HG02981 (cell line): ENCODE results near the gene TEX13C.
A peak's percentile ranks its signal among the peaks of the same experiment; 100 is the strongest.
"Not testable (repeated sequence)": the region's sequence is repeated elsewhere in the genome, so short reads cannot be mapped to it uniquely, and the experiment has no call there.

Experiments
- ATAC-seq: cut with Tn5 transposase; IDR thresholded peaks from one replicate; pipeline ENCODE4 v1.9.1; 2021; ENCODE audit warnings: mild to moderate bottlenecking, moderate library complexity; ENCODE audit not compliant: unreplicated experiment

Gene TEX13C

DNA sequence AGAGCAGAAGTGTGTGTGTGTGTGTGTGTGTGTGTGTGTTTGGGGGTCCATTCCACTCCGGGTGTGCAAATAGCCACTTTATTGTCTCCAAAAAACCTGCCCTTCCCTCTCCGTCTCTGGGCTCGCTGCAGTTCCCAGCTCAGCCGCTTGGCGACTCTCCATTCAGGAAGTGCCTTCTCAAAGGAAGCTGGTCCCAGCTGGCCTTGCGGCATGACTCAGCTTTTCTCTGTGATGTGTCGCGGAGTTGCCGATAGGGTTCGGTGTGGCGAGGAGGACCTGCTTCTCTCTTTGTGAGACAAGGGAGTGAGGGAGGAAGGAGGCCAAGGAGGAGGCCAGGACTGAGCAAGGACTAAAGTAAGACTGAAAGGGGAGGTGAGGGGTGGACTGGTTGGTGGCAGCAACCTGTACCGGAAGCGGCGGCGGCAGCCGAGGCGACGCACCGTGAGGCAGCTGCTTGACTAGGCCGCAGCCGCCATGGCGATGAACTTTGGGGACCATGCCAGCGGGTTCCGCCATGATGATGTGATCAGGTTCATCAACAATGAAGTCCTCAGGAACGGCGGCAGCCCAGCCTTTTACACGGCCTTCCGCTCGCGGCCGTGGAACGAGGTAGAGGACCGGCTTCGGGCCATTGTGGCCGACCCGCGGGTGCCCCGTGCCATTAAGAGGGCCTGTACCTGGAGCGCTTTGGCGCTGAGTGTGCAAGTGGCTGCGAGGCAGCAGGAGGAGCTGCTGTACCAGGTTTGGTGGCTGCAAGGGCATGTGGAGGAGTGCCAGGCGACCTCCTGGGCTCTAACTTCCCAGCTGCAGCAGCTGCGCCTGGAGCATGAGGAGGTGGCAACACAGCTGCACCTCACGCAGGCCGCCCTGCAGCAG is at the start of gene TEX13C:
Gene TEX13C (plus strand): TSS at position 226 of the 876 bp plus-strand sequence. CDS start 249 bp downstream, at position 475.
- ATAC-seq, result no peak

DNA sequence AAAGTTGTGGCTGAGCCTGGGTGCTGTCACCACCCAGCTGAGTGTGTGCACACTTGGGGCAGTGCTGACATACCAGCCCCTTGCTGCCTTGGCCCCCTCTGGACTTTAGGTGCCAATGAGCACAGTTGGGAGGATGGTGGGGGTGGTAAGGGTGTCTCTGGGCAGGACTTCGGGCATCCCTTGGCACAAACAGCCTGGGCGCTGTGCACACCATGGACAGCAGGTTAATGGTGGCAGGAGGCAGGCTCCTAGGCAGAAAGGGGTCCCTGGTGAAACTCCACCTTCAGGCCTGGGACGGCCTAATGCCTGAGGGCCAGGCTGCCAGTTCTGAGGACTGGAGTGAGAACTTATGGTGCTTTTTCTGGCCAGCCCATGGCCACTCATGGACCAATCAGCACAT is 32.4 kb upstream of the TEX13C start:
- no peak for ATAC-seq

DNA sequence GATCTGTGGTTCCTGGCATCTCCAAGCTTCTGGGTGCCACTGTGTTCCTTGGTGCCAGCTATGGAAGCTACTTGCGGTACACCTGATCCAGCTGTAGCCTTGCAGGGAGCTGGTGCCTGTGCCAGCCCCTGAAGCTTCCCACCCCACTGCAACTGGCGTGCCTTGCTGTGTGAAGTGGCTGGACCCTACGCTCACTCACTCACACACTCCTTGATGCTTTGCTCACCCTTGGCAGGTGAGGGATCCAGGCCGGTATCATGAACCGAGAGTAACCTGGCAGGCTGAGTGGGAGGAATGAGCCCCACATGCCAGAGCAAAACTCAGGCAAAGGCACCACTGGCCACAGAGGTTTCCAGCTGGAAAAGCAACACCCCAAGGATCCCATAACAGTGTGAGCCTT is 31.3 kb upstream of the TEX13C start:
- no peak for ATAC-seq

DNA sequence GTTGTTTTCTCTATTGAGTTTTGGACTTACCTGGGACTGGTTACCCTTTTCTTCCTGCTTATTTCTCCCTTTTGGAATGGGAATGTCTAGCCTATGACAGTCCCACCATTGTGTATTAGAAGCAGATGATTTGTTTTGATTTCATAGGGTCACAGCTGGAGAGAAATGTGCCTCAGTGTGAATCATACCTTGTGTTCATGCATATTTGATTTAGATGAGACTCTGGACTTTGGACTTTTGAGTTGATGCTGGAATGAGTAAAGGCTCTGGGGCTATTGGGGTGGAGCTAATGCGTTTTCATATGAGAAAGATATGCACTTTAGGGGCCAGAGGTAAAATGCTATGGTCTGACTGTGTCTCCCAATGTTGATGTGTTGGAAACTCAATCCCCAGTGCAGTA is 30.5 kb upstream of the TEX13C start:
- no peak for ATAC-seq

DNA sequence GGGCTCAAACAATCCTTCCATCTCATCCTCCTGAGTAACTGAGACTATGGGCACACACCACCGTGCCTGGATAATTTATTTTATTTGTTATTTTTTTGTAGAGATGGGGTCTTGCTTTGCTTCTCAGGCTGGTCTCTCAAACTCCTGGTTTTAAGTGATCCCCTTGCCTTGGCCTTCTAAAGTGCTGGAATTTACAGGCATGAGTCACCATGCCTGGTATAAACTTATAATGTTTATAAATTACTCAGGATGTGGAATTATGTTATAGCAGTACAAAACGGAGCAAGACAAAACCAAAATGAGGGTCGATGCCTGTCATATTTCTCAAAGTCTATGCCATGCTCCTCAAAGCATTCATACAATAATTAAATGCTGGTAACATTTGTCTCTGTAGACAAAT is 29.8 kb upstream of the TEX13C start:
- no peak for ATAC-seq

DNA sequence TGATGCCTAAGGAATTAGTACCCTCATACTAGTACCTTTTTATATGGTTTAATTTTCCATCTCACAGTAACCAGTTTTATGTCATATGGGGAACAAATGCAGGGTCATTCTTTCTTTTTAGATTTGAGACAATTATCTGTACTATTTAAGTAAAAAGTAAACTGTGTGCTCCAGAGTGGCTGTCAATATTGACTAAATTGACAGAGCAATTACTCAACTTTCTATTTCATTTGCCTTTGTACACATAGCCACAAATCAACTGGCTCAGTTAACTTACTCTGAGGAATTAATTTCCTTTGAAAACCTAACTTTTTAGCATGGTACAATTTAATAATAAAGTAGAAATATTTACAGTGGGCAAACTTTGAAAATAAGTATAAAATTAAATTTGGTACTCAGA is 28.5 kb upstream of the TEX13C start:
- ATAC-seq, result no peak

DNA sequence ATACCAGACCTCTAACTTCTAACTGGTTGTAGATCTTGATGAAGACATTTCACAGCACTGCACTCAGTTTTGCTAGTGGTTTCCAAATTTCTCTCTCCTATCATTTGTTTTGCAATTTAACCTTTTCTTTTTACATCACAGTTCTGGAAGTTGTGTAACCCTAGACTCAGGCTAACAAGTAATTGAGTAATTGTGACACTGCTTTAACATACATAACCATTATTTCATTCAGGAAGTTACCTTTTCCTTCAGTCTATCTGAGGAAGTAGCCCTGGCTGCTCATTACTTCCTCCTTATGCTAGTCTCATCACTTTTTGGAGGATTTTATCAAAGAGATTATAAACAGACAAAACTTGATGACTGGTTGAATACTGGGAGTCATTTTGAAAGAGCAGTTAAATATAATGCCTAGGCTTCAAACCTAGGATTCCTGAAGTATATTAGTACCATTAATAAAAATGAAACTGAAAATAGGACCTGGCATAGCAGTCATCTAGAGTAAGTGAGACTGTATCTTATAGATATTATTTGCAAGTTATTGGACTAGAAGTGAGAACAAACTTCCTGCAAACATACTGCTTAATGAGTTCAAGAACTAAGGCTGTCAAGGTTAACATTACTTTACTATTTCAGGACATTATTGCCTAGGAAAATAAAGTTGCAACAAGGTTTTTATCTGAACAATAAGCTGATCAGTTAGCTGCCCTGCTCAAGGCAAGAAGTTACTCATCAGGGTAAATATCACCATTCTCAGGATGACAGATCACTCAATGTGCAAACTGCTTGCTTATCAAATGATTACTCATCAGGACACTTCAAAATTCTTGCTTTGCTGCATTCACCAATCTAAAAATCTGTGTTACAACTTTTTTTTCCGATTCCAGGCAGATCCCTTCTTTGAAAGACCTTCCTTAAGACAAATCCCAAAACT is 25.6 kb upstream of the TEX13C start:
- ATAC-seq, result peak; percentile 53

DNA sequence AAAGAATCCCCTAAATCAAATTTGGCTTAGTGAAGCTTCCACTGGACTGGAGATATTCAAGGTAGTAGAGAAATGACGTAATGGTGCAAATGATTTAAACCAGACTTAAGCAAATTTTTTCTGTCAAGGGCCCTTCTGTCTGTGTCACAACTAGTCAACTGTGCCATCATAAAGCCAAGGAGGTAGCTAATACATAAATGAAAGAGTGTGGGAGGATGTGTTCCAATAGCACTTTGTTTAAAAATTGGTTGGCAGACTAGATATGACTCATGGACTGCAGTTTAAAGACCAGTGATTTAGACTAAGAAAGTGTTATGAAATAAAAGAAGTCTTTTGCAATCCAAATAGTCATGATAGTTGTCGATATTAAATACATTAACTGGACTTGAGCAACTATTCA is 24.3 kb upstream of the TEX13C start:
- ATAC-seq, result peak; percentile 84

DNA sequence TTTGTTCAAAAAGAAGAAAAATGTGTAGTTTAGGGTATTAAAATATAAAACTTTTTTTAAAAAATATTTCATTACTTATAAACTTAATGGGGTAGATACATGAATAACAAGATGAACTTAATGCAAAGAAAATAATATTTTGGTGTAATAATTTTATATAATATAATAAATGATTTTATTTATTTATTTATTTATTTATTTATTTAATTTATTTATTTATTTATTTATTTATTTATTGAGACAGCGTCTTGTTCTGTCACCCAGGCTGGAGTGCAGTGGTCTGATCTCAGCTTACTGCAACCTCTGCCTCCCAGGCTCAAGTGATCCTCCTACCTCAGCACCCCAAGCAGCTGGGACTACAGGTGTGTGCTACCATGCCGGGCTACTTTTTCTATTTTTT is 20.8 kb upstream of the TEX13C start:
- ATAC-seq, result no peak

DNA sequence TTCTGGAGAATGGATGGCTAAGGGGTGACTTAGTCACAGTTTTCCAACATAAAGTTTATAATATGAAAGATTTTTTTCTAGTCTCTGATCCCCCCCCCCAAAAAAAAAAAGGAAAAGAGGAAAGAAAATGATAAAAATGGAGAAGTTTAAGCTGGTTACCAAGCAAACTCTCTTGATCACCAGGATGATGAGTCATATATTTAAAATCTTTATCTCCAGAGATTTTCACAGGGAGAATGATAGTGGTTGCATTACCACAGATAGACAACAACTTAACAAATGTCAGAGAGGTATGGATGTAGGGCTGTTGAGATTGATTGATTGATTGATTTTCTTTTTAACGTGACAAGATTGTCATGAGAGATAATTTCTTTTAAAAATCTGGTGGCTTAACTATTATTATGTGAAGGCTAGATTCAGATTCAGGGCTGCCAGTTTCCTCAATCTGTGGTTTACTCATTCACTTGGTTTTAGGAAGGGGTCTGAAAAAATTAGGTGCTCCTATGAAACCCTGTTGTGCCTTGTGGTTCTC is 13.3 kb upstream of the TEX13C start:
- no peak for ATAC-seq

DNA sequence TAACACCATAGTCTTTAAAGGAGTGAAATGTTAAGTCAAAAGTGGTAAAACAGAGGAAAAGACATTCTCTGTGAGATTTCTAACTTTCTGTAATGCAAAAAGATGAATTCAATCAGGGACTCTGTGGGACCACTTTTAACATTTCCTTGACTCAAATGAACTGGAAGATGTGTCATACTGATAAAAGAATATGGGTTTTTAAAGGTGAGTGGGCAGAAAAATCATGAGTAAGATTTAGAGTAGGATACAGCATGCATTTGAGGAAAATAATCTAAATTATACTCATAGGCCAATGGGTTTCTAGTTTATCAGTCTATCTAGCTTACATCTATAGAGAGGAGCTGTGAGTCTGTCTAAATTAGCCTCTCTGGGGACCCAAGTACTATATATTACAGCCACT is 11.0 kb upstream of the TEX13C start:
- no peak for ATAC-seq

DNA sequence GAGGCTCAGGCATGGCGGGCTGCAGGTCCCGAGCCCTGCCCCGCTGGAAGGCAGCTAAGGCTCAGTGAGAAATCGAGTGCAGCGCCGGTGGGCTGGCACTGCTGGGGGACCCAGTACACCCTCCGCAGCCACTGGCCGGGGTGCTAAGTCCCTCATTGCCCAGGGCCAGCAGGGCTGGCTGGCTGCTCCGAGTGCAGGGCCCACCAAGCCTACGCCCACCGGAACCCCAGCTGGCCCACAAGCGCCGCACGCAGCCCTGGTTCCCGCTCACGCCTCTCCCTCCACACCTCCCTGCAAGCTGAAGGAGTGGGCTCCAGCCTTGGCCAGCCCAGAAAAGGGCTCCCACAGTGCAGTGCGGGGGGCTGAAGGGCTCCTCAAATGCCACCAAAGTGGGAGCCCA is 505 bp upstream of the TEX13C start:
- not testable (repeated sequence) for ATAC-seq

DNA sequence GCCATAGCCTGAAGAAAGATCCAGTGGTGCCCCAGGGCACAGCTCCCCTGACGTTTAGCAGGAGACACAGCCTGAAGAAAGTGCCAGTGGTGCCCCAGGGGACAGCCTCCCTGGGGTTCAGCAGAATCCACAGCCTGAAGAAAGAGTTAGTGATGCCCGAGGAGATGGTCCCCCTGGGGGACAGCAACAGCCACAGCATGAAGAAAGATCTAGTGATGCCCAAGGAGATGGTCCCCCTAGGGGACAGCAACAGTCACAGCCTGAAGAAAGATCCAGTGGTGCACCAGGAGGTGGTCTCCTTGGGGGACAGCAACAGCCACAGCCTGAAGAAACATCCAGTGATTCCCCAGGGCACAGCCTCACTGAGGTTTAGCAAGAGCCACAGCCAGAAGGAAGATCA is 2.8 kb downstream of the TEX13C start:
- ATAC-seq, result no peak

DNA sequence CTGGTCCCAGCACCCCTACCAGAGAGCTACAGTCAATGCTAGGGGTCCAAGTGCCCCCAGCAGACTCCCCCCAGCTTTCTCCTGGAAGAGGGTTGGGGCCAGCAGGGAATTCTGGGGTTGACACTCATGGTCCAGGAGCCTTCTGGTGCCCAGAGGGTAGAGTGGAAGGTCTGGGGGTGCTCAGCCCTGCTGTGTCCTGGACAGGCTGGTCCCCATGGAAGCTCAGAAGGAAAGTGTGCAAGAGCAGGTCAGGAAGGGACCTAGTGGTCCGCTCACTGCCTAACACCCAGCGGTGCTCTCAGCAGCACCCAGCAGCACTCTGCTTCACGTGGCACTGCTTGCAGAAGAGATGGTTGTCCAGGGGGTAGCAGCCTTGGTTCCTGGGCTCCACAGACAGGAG is 6.9 kb downstream of the TEX13C start:
- ATAC-seq, result no peak

DNA sequence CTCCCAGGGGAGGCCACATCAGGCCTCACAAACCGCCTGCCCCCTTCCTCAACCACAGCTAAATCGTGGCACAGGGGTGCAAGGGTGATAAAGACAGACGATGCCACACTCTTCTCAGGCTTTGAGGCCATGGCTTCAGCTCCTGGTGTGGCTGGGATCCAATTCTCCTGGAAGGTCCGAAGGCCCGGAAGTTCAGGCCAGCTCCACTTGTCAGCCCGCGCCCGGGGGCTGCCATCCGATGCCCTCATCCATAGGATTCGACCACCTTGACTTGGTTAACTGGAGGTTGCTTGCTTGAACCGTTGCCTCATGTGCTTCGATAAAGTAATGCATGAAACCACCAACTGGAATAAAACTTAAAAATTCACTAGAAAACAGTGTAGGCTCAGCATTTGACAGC is 8.2 kb downstream of the TEX13C start:
- no peak for ATAC-seq

DNA sequence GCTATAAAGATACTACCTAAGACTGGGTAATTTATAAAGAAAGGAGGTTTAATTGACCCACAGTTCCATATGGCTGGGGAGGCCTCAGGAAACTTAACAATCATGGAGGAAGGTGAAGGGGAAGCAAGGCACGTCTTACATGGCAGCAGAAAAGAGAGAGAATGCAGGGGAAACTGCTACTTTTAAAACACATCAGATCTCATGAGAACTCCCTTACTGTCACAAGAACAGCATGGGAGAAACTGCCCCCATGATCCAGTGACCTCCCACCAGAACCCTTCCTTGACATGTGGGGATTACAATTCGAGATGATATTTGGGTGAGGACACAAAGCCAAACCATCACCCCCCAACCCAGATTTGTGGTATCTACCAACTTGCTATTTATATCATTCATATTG is 13.9 kb downstream of the TEX13C start:
- no peak for ATAC-seq

DNA sequence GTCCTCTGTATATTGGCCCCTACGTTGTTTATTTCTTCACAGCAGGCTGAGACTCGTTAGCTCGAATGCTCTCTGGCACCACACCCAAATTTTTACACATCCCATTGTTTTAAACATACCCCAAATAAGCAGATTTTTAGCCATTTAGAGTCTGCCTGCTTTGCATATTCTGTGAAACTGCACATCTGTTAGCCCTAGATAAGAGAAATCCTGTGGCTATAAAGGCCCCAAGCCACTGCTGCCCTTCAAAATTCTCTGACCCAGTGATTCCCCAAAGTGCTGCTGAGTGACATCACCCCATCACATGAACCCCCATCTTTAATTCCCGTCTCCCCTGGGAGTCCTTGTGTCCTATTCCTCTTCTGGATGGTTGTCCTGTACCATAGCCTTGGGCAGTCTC is 20.8 kb downstream of the TEX13C start:
- no peak for ATAC-seq

DNA sequence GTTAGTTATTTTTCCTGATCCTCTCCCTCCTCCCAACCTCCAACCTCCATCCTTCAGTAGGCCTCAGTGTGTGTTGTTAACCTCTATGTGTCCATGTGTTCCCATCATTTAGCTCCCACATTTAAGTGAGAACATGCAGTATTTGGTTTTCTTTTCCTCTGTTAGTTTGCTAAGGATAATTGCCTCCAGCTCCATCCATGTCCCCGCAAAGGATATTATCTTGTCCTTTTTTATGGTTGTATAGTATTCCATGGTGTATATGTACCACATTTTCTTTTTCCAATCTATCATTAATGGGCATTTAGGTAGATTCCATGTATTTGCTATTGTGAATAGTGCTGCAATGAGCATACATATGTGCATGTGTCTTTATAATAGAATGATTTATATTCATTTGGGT is 54.5 kb downstream of the TEX13C start:
- no peak for ATAC-seq
